ENCODE data around the gene EPS8L1. TPM values are rescaled to one million over a fixed set of nuclear protein-coding genes. Genes with fewer than 3 reads are reported as not detected.
"Not testable (repeated sequence)": the region's sequence is repeated elsewhere in the genome, so short reads cannot be mapped to it uniquely, and the experiment has no call there.

The EPS8L1 gene
- total and polyA plus RNA-seq, 8 donors = 10.2 to 279 (median 17.5) TPM

GRCh38 chr19:55105237-55105636, 29.6 kb downstream of the EPS8L1 start:
- Histone ChIP-seq H3K4me3 (no peak overlapping the region), H3K27me3 (no peaks in the 10 kb centered on the region), H3K27ac (no peak overlapping the region), H3K9me3 (no peaks in the 10 kb centered on the region), H3K4me1 (no peaks in the 10 kb centered on the region), H3K36me3 (peaks cover 0 to 6% (median 4%) of the 10 kb centered on the region in 3 donors)
- 90 to 92% methylated on average over 2 of the region's 2 CpGs for WGBS, 2 donors
- no peak for TF ChIP-seq CTCF (IDR thresholded peaks at IDR 0.05)
- DNase-seq = no peak
- no peak for ATAC-seq
- intact Hi-C loops (cut with DNase I) = no loop called here
- no peak for FAIRE-seq

GRCh38 chr19:55106591-55106990, 30.9 kb downstream of the EPS8L1 start:
- Histone ChIP-seq H3K36me3 (peaks cover 0 to 4% (median under 1%) of the 10 kb centered on the region in 3 donors), H3K4me3 (no peak overlapping the region), H3K27ac (no peak overlapping the region), H3K27me3 (no peaks in the 10 kb centered on the region), H3K9me3 (no peaks in the 10 kb centered on the region), H3K4me1 (no peaks in the 10 kb centered on the region)
- TF ChIP-seq CTCF (IDR thresholded peaks at IDR 0.05) = no peak
- WGBS, 2 donors = 92 to 94% methylated on average over 6 of the region's 6 CpGs
- intact Hi-C loops (cut with DNase I) = no loop called here
- DNase-seq = no peak
- FAIRE-seq = no peak
- ATAC-seq = no peak

GRCh38 chr19:55107252-55107651, 31.6 kb downstream of the EPS8L1 start:
- intact Hi-C loops (cut with DNase I); FAIRE-seq; H3K4me3 ChIP-seq; H3K9me3 ChIP-seq; ATAC-seq; H3K36me3 ChIP-seq; DNase-seq; H3K4me1 ChIP-seq; H3K27me3 ChIP-seq; H3K27ac ChIP-seq: not testable (repeated sequence)
- 96 to 97% methylated on average over 3 of the region's 3 CpGs for WGBS, 2 donors

- DNase-seq (no peak), FAIRE-seq (no peak), ATAC-seq (no peak)
- H3K9me3 ChIP-seq = no peaks in the 10 kb centered on the region
- H3K4me3 ChIP-seq = no peak overlapping the region
- 83 to 86% methylated on average over 20 of the region's 20 CpGs for WGBS, 2 donors
- no peaks in the 10 kb centered on the region for H3K36me3 ChIP-seq
- no peak for TF ChIP-seq CTCF (IDR thresholded peaks at IDR 0.05)
- H3K4me1 ChIP-seq = no peaks in the 10 kb centered on the region
- intact Hi-C loops (cut with DNase I) = no loop called here
- no peak overlapping the region for H3K27ac ChIP-seq
- no peaks in the 10 kb centered on the region for H3K27me3 ChIP-seq
Measured at GRCh38 chr19:55109527-55110291, 34.0 kb downstream of the EPS8L1 start.

GRCh38 chr19:55111238-55111831, 35.7 kb downstream of the EPS8L1 start:
- Histone ChIP-seq H3K9me3 (no peaks in the 10 kb centered on the region), H3K27ac (no peak overlapping the region), H3K4me1 (peaks cover 0 to 5% (median 0%) of the 10 kb centered on the region in 3 donors), H3K36me3 (no peaks in the 10 kb centered on the region), H3K27me3 (no peaks in the 10 kb centered on the region), H3K4me3 (no peak overlapping the region)
- no peak for FAIRE-seq
- no peak for ATAC-seq
- WGBS, 2 donors = 84 to 89% methylated on average over 21 of the region's 21 CpGs
- TF ChIP-seq CTCF (IDR thresholded peaks at IDR 0.05) = no peak
- intact Hi-C loops (cut with DNase I) = no loop called here
- DNase-seq = peak in 1 of 6 donors; percentile 9
